ENCODE data around the gene LRRN4.

Gene LRRN4

GRCh38 chr20:6030453-6031080, 23.3 kb downstream of the LRRN4 start:
- DNase-seq (ENCODE audit: low read depth, low spot score) = no peak

GRCh38 chr20:6029538-6029937, 24.3 kb downstream of the LRRN4 start:
- DNase-seq (ENCODE audit: low read depth, low spot score) = no peak

GRCh38 chr20:6028818-6029217, 25.0 kb downstream of the LRRN4 start:
- DNase-seq (ENCODE audit: low read depth, low spot score) = no peak

- no peak for DNase-seq (ENCODE audit: low read depth, low spot score)
These were observed 27.8 kb downstream of the LRRN4 start for GRCh38 chr20:6026051-6026450.

GRCh38 chr20:6024768-6025167, 29.1 kb downstream of the LRRN4 start:
- no peak for DNase-seq (ENCODE audit: low read depth, low spot score)

GRCh38 chr20:6017880-6018279, 36.0 kb downstream of the LRRN4 start:
- no peak for DNase-seq (ENCODE audit: low read depth, low spot score)

- DNase-seq (ENCODE audit: low read depth, low spot score) = no peak
These were observed 36.4 kb downstream of the LRRN4 start for GRCh38 chr20:6017467-6017866.

- no peak for DNase-seq (ENCODE audit: low read depth, low spot score)
These were observed 38.9 kb downstream of the LRRN4 start for GRCh38 chr20:6014957-6015356.

GRCh38 chr20:6014017-6014416, 39.8 kb downstream of the LRRN4 start:
- DNase-seq (ENCODE audit: low read depth, low spot score) = no peak

GRCh38 chr20:6012179-6012578, 41.7 kb downstream of the LRRN4 start:
- no peak for DNase-seq (ENCODE audit: low read depth, low spot score)

- no peak for DNase-seq (ENCODE audit: low read depth, low spot score)
These were observed 45.6 kb downstream of the LRRN4 start for GRCh38 chr20:6008254-6008653.

- DNase-seq (ENCODE audit: low read depth, low spot score) = no peak
These were observed 46.2 kb downstream of the LRRN4 start for GRCh38 chr20:6007529-6008103.

- DNase-seq (ENCODE audit: low read depth, low spot score) = no peak
These were observed 46.7 kb downstream of the LRRN4 start for GRCh38 chr20:6007094-6007528.

- no peak for DNase-seq (ENCODE audit: low read depth, low spot score)
These were observed 47.3 kb downstream of the LRRN4 start for GRCh38 chr20:6006603-6006949.

GRCh38 chr20:6000871-6001270, 53.0 kb downstream of the LRRN4 start:
- DNase-seq (ENCODE audit: low read depth, low spot score) = no peak

- no peak for DNase-seq (ENCODE audit: low read depth, low spot score)
These were observed 54.1 kb downstream of the LRRN4 start for GRCh38 chr20:5999783-6000182.

GRCh38 chr20:5996765-5997164, 57.1 kb downstream of the LRRN4 start:
- no peak for DNase-seq (ENCODE audit: low read depth, low spot score)

- DNase-seq (ENCODE audit: low read depth, low spot score) = no peak
These were observed 62.0 kb downstream of the LRRN4 start for GRCh38 chr20:5991623-5992441.

GRCh38 chr20:5990946-5991345, 62.9 kb downstream of the LRRN4 start:
- no peak for DNase-seq (ENCODE audit: low read depth, low spot score)

Data from iPS DF 19.7 (cell line).